ENCODE measurements around the gene KRT31. TPM values are rescaled to one million over a fixed set of nuclear protein-coding genes. Genes with fewer than 3 reads are reported as not detected.

KRT31 gene
- total and polyA plus RNA-seq, 2 of the 4 experiments (the other 2 are of a cell fraction), result 0.05 TPM; not detected in 1

GRCh38 chr17:41367426-41368075 lies 29.9 kb downstream of the KRT31 start:
- ChIA-PET POLR2A (ENCODE audit: unreplicated experiment) (no interaction called here), CTCF (interaction anchor here (0.8 to 1.2 kb wide), 2 partner anchors 9 to 295 kb away, joined by 3 to 10 read pairs; no protein-coding TSS in a partner anchor)
- Histone ChIP-seq H3K23ac (ENCODE audit: low read depth, low read length) (no peak overlapping the region), H2BK20ac (ENCODE audit: low read depth, low read length) (peak overlapping the region; percentile 67; the same call in 1 of the 2 replicates), H3K14ac (replicated peaks; ENCODE audit: low read depth, low read length) (no peak overlapping the region), H3K4me1 (ENCODE audit: control insufficient read depth, insufficient read depth, low read length) (peaks cover 8% of the 10 kb centered on the region; the same call in 1 of the 2 replicates), H3K9ac (ENCODE audit: low read depth, low read length) (no peak overlapping the region), H2AFZ (replicated peaks; ENCODE audit: low read length, poor library complexity) (no peak overlapping the region), H4K5ac (ENCODE audit: low read depth, low read length) (no peak overlapping the region), H2AK5ac (ENCODE audit: low read depth, low read length) (peak overlapping the region; percentile 48; the same call in 1 of the 2 replicates), H2BK15ac (ENCODE audit: low read depth, low read length) (peak overlapping the region; percentile 60; the same call in 1 of the 3 replicates), H3K4me2 (ENCODE audit: low read depth, low read length) (peak overlapping the region; percentile 27; the same call in 1 of the 2 replicates), H3K4me3 (ENCODE audit: insufficient read depth, low read depth, low read length) (no peak overlapping the region), H4K91ac (ENCODE audit: insufficient read depth, low read depth, low read length) (peak overlapping the region; percentile 36; the same call in 1 of the 2 replicates), H3K27ac (ENCODE audit: insufficient read depth, low read length) (no peak overlapping the region), H3K79me1 (ENCODE audit: low read depth in 1 of 2, low read length in 2 of 2) (no peaks in the 10 kb centered on the region), H3K9me1 (ENCODE audit: insufficient read depth, low read length) (no peaks in the 10 kb centered on the region), H2AK9ac (replicated peaks; ENCODE audit: low read depth, low read length, poor library complexity) (no peak overlapping the region), H3K18ac (ENCODE audit: low read depth, low read length) (no peak overlapping the region; the same call in 1 of the 2 replicates), H3K56ac (ENCODE audit: extremely low read depth, insufficient read depth, low read length) (no peak overlapping the region), H2BK120ac (ENCODE audit: low read depth, low read length) (peak overlapping the region; percentile 57), H3K4ac (ENCODE audit: low read depth, low read length) (peak overlapping the region; percentile 43; the same call in 1 of the 2 replicates), H3K9me3 (ENCODE audit: control insufficient read depth, insufficient read depth, low read length) (no peaks in the 10 kb centered on the region), H2BK5ac (ENCODE audit: low read depth, low read length, poor library complexity, severe bottlenecking) (peak overlapping the region; percentile 62), H4K20me1 (ENCODE audit: insufficient read depth, low read length) (no peaks in the 10 kb centered on the region), H4K8ac (ENCODE audit: low read depth in 2 of 2, low read length in 2 of 2) (peak overlapping the region; percentile 3 to 50; a peak in 2 of 4 replicates), H3K36me3 (ENCODE audit: control insufficient read depth, insufficient read depth, low read length) (no peaks in the 10 kb centered on the region), H3K27me3 (ENCODE audit: control insufficient read depth, insufficient read depth, low read length) (no peaks in the 10 kb centered on the region)
- no CpG with 5 or more reads among the region's 10 CpGs for WGBS, 2 experiments (ENCODE audit: extremely low coverage in 2 of 2, insufficient read length in 1 of 2)
- DNase-seq, result peak; percentile 69
- BruUV-seq (replicated peaks), result no TSS peak
- no peak; the same call in 1 of the 2 replicates for TF ChIP-seq CEBPB (IDR thresholded peaks at IDR 0.05; ENCODE audit: low read depth, low read length)
- TF ChIP-seq NFE2L2 (IDR thresholded peaks at IDR 0.05; ENCODE audit: low read depth, low read length), result no peak
- no peak for TF ChIP-seq MAFK (IDR thresholded peaks at IDR 0.05; ENCODE audit: low read depth, low read length)
- no peak for TF ChIP-seq CHD1 (IDR thresholded peaks at IDR 0.05; ENCODE audit: low read depth, low read length)
- no peak for TF ChIP-seq RCOR1 (IDR thresholded peaks at IDR 0.05; ENCODE audit: insufficient replicate concordance, low read length)
- TF ChIP-seq, protein P1, sequence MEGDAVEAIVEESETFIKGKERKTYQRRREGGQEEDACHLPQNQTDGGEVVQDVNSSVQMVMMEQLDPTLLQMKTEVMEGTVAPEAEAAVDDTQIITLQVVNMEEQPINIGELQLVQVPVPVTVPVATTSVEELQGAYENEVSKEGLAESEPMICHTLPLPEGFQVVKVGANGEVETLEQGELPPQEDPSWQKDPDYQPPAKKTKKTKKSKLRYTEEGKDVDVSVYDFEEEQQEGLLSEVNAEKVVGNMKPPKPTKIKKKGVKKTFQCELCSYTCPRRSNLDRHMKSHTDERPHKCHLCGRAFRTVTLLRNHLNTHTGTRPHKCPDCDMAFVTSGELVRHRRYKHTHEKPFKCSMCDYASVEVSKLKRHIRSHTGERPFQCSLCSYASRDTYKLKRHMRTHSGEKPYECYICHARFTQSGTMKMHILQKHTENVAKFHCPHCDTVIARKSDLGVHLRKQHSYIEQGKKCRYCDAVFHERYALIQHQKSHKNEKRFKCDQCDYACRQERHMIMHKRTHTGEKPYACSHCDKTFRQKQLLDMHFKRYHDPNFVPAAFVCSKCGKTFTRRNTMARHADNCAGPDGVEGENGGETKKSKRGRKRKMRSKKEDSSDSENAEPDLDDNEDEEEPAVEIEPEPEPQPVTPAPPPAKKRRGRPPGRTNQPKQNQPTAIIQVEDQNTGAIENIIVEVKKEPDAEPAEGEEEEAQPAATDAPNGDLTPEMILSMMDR (conservative IDR thresholded peaks at IDR 0.05; ENCODE audit: low read depth, low read length), result no peak
- no peak for TF ChIP-seq MAZ (IDR thresholded peaks at IDR 0.05; ENCODE audit: borderline replicate concordance, low read depth, low read length)
- no peak for TF ChIP-seq FOS (IDR thresholded peaks at IDR 0.05; ENCODE audit: low read depth, low read length)
- TF ChIP-seq POLR2A (IDR thresholded peaks at IDR 0.05; ENCODE audit: low read depth, low read length), result no peak
- TF ChIP-seq, protein P2, sequence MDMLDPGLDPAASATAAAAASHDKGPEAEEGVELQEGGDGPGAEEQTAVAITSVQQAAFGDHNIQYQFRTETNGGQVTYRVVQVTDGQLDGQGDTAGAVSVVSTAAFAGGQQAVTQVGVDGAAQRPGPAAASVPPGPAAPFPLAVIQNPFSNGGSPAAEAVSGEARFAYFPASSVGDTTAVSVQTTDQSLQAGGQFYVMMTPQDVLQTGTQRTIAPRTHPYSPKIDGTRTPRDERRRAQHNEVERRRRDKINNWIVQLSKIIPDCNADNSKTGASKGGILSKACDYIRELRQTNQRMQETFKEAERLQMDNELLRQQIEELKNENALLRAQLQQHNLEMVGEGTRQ (IDR thresholded peaks at IDR 0.05; ENCODE audit: low read depth, low read length), result no peak
- ATAC-seq (ENCODE audit: low read depth), result peak; percentile 93
- intact Hi-C loops (cut with micrococcal nuclease) (no loop called here), dilution Hi-C loops (cut with HindIII; ENCODE audit: low sequenced_read_pairs, unreplicated experiment) (no loop called here), in situ Hi-C loops (cut with MboI; ENCODE audit: low sequenced_read_pairs) (no loop called here)
